Liver (tissue), 9 donors: ENCODE data around the gene SRC. TPM values are rescaled to one million over a fixed set of nuclear protein-coding genes. Genes with fewer than 3 reads are reported as not detected.

ENCODE experiments used
- DNase-seq: peaks from one replicate; pipeline ENCODE4 v3.0.0-alpha.2; 2017; ENCODE audit warnings: low spot score
- H3K27ac ChIP-seq, 2 donors: one replicate each; pipeline ENCODE4 v1.7.0; 2013; ENCODE audit warnings: inconsistent platforms in 2 of 2, low read length in 2 of 2, control low read depth in 1 of 2, low read depth in 1 of 2, mild to moderate bottlenecking in 1 of 2
- H3K27me3 ChIP-seq, 4 donors: one replicate each; pipeline versions ENCODE4 v1.6.1 to v1.7.0; 2013; ENCODE audit warnings: low read length in 3 of 4, inconsistent platforms in 1 of 4, mild to moderate bottlenecking in 1 of 4, moderate library complexity in 1 of 4; ENCODE audit not compliant: control insufficient read depth in 4 of 4, insufficient read depth in 4 of 4
- H3K36me3 ChIP-seq, 4 donors: one replicate each; pipeline versions ENCODE4 v1.6.1 to v1.7.0; 2013; ENCODE audit warnings: low read length in 3 of 4, mild to moderate bottlenecking in 3 of 4, low read depth in 1 of 4, moderate library complexity in 1 of 4; ENCODE audit not compliant: control insufficient read depth in 4 of 4, insufficient read depth in 3 of 4
- H3K4me1 ChIP-seq, 4 donors: one replicate each; pipeline versions ENCODE4 v1.6.1 to v1.7.0; 2013; ENCODE audit warnings: low read length in 3 of 4, mild to moderate bottlenecking in 3 of 4, moderate library complexity in 1 of 4; ENCODE audit not compliant: control insufficient read depth in 4 of 4, insufficient read depth in 4 of 4
- H3K4me3 ChIP-seq, 3 donors: one replicate each; pipeline versions ENCODE4 v1.6.1 to v1.7.0; 2013; ENCODE audit warnings: low read length in 3 of 3, control low read depth in 1 of 3, low read depth in 1 of 3, mild to moderate bottlenecking in 1 of 3
- H3K9ac ChIP-seq, 2 donors: one replicate each; pipeline ENCODE4 v1.7.0; 2013; ENCODE audit warnings: low read length in 2 of 2, mild to moderate bottlenecking in 2 of 2, moderate library complexity in 2 of 2, control low read depth in 1 of 2, low read depth in 1 of 2
- H3K9me3 ChIP-seq, 4 donors: one replicate each; pipeline versions ENCODE4 v1.6.1 to v1.7.0; 2013; ENCODE audit warnings: low read length in 3 of 4; ENCODE audit not compliant: control insufficient read depth in 4 of 4
- ATF3 ChIP-seq: IDR thresholded peaks from 2 replicates; pipeline ENCODE4 v1.6.1; 2016; ENCODE audit warnings: antibody characterized with exemption
- CTCF ChIP-seq: fragments of 150-350 bp; IDR thresholded peaks from 2 replicates; pipeline ENCODE4 v1.5.1; 2017; ENCODE audit warnings: improper control_type of control experiment, low read depth, low read length; ENCODE audit not compliant: missing input control
- EGR1 ChIP-seq, 2 donors: IDR thresholded peaks; 2 replicates each; pipeline ENCODE4 v1.6.1; 2016 to 2018; ENCODE audit warnings: antibody characterized with exemption in 2 of 2, low read depth in 2 of 2
- FOXA2 ChIP-seq: IDR thresholded peaks from 2 replicates; pipeline ENCODE4 v1.6.1; 2016; ENCODE audit warnings: antibody characterized with exemption
- JUND ChIP-seq, 2 donors: IDR thresholded peaks; 2 replicates each; pipeline ENCODE4 v1.6.1; 2016; ENCODE audit warnings: antibody characterized with exemption in 2 of 2
- MAX ChIP-seq: IDR thresholded peaks from 2 replicates; pipeline ENCODE4 v1.6.1; 2016; ENCODE audit warnings: antibody characterized with exemption
- NR2F2 ChIP-seq: IDR thresholded peaks from 2 replicates; pipeline ENCODE4 v1.6.1; 2016; ENCODE audit warnings: antibody characterized with exemption
- RAD21 ChIP-seq, 2 donors: IDR thresholded peaks; 2 replicates each; pipeline ENCODE4 v1.6.1; 2016; ENCODE audit warnings: antibody characterized with exemption in 2 of 2, mild to moderate bottlenecking in 2 of 2
- REST ChIP-seq: IDR thresholded peaks from 2 replicates; pipeline ENCODE4 v1.6.1; 2016; ENCODE audit warnings: antibody characterized with exemption, mild to moderate bottlenecking
- RXRA ChIP-seq, 2 donors: IDR thresholded peaks; 2 replicates each; pipeline ENCODE4 v1.6.1; 2017 to 2018; ENCODE audit warnings: antibody characterized with exemption in 2 of 2, mild to moderate bottlenecking in 1 of 2
- SP1 ChIP-seq: IDR thresholded peaks from 2 replicates; pipeline ENCODE4 v1.6.1; 2018; ENCODE audit warnings: antibody characterized with exemption, mild to moderate bottlenecking
- TAF1 ChIP-seq: conservative IDR thresholded peaks from 2 replicates; pipeline ENCODE4 v1.6.1; 2016; ENCODE audit warnings: antibody characterized with exemption, mild to moderate bottlenecking
- YY1 ChIP-seq: IDR thresholded peaks from 2 replicates; pipeline ENCODE4 v1.6.1; 2016; ENCODE audit warnings: antibody characterized with exemption, mild to moderate bottlenecking
- ZBTB33 ChIP-seq: IDR thresholded peaks from 2 replicates; pipeline ENCODE4 v1.6.1; 2016; ENCODE audit warnings: antibody characterized with exemption
- WGBS: extraction: QIAGEN DNeasy Blood & Tissue Kit; methylation state at CpG from one replicate; pipeline ENCODE4 v1.1.7; 2013; 5-methylcytosine and 5-hydroxymethylcytosine counted together
- polyA plus RNA-seq, 2 donors: library from polyadenylated mRNA; stranded (reverse) in 1 of 2; unstranded in 1 of 2; fragments of 200-250 nt in 1 of 2; fragments of >200 nt in 1 of 2; fragmentation: Nextera tagmentation in 1 of 2; extraction: Ambion mirVana in 1 of 2; gene quantifications; one replicate each; pipeline versions ENCODE4 v1.2.1 to v1.2.3, GENCODE V29; 2013 to 2015
- total RNA-seq, 2 donors: library from RNA; depleted of rRNA; stranded (reverse); fragments of >200 nt; gene quantifications; one replicate each; pipeline ENCODE4 v1.2.3, GENCODE V29; 2014
- donor health status: healthy.
- donor health status: healthy.
- donor health status: healthy.
- donor health status: healthy.
- donor health status: healthy.

Gene SRC
- total and polyA plus RNA-seq, 4 donors, result 3.3 to 21.2 (median 5.4) TPM

- no peaks in the 10 kb centered on the region for H3K36me3 ChIP-seq
- no peak for TF ChIP-seq FOXA2
- no peak for TF ChIP-seq YY1
- TF ChIP-seq RXRA (IDR thresholded peaks at IDR 0.05), result no peak
- H3K4me3 ChIP-seq, result no peak overlapping the region
- 85% methylated on average over 5 of the region's 5 CpGs for WGBS
- no peak overlapping the region for H3K27ac ChIP-seq
- no peaks in the 10 kb centered on the region for H3K27me3 ChIP-seq
- H3K9me3 ChIP-seq, result no peaks in the 10 kb centered on the region
- peaks cover 0 to 6% (median 2%) of the 10 kb centered on the region in 4 donors for H3K4me1 ChIP-seq
- no peak overlapping the region for H3K9ac ChIP-seq
- DNase-seq, result no peak
These were observed 31.6 kb downstream of the SRC start for GRCh38 chr20:37377346-37378081.

GRCh38 chr20:37378420-37378784 lies 32.5 kb downstream of the SRC start:
- TF ChIP-seq ATF3 (no peak), NR2F2 (no peak), ZBTB33 (no peak), REST (no peak), FOXA2 (no peak), MAX (no peak), EGR1 (IDR thresholded peaks at IDR 0.05; ENCODE audit: low read depth in 2 of 2) (no peak), JUND (IDR thresholded peaks at IDR 0.05) (no peak), YY1 (no peak), RAD21 (IDR thresholded peaks at IDR 0.05) (no peak), SP1 (no peak), RXRA (IDR thresholded peaks at IDR 0.05) (no peak), CTCF (no peak), TAF1 (no peak)
- Histone ChIP-seq H3K9ac (no peak overlapping the region), H3K4me1 (peaks cover 0 to 6% (median 2%) of the 10 kb centered on the region in 4 donors), H3K9me3 (no peaks in the 10 kb centered on the region), H3K27ac (no peak overlapping the region), H3K36me3 (no peaks in the 10 kb centered on the region), H3K4me3 (no peak overlapping the region), H3K27me3 (no peaks in the 10 kb centered on the region)
- DNase-seq, result no peak
- 90% methylated on average over 6 of the region's 6 CpGs for WGBS
